ENCODE results near the gene MRPS6.

The MRPS6 gene

DNA sequence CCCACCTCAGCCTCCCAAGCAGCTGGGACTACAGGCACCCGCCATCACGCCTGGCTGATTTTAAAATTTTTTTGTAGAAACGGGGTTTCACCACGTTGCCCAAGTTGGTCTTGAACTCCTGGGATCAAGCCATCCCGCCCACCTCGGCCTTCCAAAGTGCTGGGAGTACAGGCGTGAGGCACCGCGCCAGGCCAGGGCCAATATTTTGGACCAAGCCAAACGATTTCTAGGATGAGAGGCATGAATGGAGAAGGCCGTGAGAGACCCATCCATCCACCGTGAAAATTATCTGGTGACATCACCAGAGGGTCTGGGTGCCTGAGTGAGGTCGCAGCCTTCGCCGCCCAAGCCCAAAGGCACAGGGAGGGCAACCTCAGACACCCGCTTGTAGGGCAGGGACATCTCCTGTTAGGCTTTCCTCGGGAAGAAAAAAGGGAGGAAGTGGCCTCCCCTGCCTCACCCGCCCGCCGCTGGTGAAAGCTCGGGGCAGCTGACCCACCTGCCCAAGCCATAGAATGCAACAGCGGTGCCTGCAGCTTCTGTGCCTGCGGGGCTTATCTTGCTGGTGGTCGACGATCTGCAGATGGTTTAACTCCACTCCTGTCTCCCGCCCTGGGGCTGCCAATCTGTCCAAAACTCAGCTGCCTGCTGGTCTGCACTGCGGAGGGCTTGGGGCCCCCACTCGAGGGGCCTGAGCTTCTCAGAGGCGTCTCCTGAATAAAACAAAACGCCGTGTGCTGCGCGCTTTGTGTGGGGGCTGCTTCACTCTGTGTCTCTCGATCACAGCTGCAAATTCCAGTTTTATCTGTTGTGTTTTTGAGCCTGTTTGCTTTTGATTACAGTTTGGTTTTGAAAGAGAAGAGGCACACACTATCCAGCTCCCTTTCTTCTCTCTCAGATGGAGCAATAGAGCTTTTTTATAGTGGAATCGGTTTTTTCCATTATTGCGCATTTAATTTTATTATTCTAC, 85.8 kb downstream of the MRPS6 start:
- DNase-seq (ENCODE audit: low read depth, low spot score): no peak
- no peak overlapping the region for H3K4me3 ChIP-seq (ENCODE audit: low read length)

DNA sequence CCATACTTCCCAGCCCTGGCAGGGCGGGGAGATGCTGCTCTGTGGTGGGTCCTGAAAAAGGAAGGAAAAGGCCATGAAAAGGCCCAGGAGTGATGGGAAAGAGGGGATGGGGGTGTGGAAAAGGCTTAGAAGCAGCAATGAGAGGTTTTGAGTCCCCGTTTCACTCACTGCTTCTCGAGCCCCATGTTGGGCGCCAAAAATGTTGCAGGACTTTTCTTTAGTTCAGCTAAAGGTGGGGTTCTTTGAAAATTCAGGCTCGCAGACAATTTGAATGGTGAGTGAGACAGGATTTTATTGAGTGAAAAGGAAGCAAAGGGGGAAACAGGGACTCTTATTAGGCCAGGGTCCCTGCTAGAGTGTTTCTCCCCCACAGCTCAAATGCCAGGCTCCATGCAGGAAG, 93.1 kb downstream of the MRPS6 start:
- H3K4me3 ChIP-seq (ENCODE audit: low read length): no peak overlapping the region
- no peak for DNase-seq (ENCODE audit: low read depth, low spot score)

DNA sequence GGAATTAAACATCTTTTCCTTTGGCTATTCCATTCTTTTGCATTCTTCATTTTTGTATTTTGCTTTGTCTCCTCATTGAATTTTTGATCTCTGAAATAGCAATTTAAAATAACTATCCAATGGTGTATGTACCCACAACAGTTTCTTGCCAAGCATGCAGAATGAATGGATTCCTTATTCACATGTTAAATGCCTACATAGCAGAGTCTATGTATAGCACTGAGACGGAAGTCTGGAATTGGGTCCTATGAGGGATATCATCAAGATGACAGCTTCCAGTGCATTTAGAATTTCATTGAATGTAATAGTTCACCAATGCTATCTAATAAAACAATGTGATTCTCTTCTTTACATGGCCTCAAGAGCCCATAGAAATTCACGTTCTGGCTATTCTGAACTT, 97.5 kb downstream of the MRPS6 start:
- no peak overlapping the region for H3K4me3 ChIP-seq (ENCODE audit: low read length)
- DNase-seq (ENCODE audit: low read depth, low spot score): no peak

DNA sequence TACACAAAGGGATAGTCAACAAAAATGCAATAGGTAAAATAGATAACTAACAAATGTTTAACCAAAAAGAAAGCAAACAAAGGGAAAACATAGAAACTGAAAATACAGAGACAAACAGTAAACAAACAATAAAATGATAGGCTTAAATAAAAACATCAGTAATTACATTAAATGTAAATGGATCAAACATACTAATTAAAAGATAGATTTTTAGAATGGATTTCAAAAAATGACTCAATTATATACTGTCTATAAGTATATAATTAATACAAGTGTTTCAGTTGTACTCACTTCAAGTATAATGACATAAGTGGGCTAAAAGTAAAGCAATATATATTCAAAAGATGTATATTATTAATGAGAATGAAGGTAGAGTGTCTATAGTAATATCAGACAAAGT, 101.1 kb downstream of the MRPS6 start:
- no peak for DNase-seq (ENCODE audit: low read depth, low spot score)
- no peak overlapping the region for H3K4me3 ChIP-seq (ENCODE audit: low read length)

DNA sequence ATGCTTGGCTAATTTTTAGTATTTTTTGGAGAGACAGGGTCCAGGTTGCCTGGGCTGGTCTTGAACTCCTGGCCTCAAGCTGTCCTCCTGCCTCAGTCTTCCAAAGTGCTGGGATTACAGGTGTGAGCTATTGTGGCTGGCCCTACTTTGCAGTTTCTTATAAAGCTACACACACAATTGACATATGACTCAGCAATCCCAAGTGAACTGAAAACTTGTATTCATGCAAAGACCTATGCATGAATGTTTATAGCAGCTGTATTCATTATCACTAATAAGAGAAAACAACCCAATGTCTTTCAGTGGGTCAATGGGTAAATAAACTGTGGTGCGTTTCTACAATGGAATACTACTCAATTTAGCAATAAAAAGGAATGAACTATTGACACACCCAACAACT, 103.1 kb downstream of the MRPS6 start:
- no peak for DNase-seq (ENCODE audit: low read depth, low spot score)
- H3K4me3 ChIP-seq (ENCODE audit: low read length): no peak overlapping the region

DNA sequence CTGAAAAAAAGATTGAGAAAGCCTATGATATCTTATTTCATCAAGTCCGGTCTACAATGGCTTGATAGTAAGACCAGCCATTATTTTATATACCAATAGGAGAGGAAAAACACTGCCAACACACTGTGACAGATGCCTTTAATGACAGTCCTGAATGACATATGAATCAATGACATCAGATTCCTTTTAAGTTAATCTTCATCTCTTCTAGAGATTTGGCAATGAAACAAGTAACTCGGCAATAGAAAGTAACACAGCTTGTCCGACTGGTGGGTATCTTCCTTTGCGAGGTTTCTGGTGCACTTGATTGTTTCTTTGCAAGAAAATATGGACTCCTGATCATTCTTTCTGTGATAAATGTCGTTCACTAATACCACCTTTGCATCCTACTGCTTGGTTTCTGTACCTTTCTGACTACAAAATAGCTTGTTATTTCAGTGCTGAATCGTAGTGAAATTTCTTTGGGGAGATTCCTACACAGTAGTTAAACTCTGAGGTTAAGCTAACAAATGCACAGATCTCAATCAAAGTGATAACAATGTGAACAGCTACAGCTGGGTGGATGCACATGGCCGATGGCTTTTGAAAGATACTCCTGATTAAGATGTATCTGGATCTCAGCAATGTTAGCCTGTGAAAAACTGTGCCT, 104.7 kb downstream of the MRPS6 start:
- no peak for DNase-seq (ENCODE audit: low read depth, low spot score)
- H3K4me3 ChIP-seq (ENCODE audit: low read length): no peak overlapping the region

DNA sequence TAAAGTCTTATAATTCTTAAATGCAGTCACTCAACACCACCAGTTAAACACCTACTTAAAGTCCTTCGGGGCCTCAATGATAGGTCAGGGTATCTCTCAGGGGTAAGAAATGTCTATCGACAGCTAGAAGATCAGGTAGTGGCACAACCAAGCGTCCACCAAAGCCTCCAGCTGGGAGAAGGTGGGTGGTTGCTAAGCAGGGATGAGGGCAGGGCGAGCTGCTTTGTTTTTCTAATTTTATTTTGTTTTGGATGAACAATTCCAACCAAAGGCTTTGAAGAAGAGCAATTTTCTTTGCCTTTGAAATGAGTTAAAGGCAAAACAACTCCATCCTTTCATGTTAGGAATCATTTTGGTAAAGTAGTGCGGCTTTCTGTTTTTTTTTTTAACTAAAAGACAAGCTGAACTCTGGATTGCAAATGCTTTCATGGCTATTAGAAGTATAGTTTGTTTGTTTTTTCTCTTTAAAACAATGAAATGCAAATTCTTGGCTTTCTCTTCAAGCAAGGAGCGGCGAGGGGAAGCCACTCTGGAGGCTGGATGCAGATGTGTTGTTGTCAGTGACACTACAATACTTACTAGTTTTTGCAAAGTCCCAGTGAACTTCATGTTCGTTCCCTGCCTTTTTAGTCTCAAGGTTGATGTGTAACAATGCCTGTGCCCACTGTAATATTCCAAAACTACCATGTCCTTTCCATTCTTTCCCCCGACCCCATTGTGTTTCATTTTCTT, 106.0 kb downstream of the MRPS6 start:
- no peak for DNase-seq (ENCODE audit: low read depth, low spot score)
- H3K4me3 ChIP-seq (ENCODE audit: low read length): no peak overlapping the region

DNA sequence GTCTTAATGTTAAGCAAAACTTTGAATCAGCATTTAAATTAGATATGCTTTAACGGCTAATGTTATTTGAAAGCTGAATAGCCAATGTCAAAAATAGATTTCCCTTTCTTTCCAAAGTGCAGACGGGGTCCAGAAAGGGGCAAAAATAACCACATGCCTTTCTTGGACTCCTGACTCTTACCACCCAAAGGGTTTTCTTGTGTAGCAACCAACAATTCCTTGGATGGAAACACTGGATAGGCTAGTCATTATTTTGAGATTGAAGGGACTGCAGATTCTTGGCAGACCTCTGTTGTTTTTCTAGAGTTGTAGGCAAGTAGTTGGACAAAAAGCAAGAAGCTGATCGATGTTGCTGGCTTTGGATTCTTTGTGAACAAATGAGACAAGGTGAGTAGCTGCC, 107.0 kb downstream of the MRPS6 start:
- no peak overlapping the region for H3K4me3 ChIP-seq (ENCODE audit: low read length)
- DNase-seq (ENCODE audit: low read depth, low spot score): no peak

DNA sequence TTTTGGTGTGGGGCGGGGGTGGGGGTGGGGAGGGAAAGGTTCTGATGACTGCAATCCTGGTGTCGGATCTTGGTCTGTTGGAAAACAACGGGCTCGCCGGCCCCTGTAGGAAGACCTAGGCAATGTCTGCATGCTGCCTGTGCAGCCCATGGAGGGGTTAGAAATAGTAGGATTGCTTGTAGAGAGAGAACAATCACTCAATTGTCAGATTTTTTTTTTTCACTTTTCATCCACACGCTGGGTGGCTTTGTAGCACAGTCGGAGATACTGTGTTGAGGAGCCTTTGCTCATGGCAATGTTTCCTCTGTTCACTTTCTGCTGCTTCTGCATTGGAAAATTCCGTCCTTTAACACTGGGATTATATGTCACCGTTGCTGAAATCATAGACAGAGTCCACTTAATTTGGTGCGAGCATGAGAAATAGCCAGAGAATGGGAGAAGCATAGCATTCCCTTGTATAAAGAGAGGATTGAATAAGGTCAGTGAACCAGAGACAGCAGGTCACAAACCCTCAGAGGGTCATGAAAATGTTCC, 107.5 kb downstream of the MRPS6 start:
- no peak overlapping the region for H3K4me3 ChIP-seq (ENCODE audit: low read length)
- no peak for DNase-seq (ENCODE audit: low read depth, low spot score)

DNA sequence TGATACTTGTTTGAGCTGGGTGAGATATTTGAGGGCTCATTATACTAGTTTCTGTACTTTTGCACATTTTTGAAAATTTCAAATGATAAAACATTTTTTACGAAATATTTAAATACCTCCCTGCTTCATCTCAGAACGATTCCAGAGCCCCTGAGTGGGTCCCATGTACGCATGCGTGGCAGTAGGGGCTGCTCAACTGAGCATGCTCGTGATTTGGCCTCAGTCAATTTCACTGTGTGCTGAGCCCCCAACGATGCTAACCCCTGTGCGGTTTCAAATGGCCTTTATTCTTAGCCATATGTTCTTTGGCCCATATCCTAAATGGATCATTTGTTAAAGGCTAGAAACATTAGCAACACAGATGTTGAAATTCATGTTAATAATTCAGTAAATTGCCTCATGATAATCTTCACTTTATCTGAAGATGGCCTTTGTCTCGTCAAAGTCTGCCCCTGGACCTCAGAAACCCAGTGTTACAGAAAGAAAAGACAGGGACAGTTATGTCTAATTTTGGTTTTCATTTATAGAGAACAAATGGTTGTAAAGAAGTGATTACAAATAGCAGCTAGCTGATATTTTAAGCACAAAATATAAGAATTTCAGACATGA, 108.2 kb downstream of the MRPS6 start:
- no peak overlapping the region for H3K4me3 ChIP-seq (ENCODE audit: low read length)
- no peak for DNase-seq (ENCODE audit: low read depth, low spot score)

DNA sequence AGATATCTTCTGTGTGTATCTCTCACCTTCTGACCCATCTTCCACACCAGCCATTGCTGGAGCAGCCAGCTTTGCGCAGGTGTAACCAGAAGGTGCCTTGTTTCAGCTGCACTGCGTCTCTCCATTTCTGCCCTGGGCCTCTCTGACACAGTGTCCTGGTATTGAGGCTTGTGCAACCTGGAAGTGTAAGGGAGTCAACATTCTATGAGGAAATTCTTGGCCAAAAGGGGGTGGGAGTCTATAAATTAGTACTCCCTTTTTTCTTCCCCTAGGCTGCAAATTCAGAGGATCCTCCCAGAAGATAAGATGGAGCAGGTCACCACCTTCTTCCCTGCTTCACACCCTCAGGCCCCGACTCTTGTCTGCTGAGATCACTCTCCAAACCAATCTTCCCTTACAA, 109.1 kb downstream of the MRPS6 start:
- H3K4me3 ChIP-seq (ENCODE audit: low read length): no peak overlapping the region

DNA sequence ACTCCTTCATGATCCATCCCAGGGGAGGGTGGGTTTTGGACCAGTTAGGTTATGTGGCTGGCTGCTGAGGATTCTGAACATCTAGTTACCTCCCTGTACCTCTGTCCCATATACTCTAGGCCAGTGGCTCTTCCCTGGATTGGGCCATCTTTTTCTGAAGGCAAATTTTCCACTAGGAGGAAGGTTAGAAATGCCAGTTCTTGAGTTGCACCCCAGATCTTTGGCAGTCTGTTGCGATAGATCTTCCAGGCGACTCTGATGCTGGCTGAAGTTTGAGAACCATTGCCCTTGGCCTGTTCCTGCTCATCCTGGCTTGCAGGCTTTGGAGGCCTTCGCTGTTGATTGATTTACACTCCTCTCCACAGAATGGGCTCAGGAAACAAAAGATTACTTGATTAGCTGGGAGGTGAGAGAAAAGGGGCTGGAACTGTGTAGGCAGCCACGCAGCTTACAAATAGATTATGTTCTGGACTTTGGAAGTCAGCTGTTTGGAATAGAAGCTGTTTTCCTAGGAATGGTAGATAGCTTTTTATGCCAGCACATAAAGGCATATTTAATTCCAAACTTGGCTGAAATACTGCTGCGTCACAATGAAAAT, 110.1 kb downstream of the MRPS6 start:
- no peak for DNase-seq (ENCODE audit: low read depth, low spot score)
- H3K4me3 ChIP-seq (ENCODE audit: low read length): no peak overlapping the region

More for the DNA sequence above, 109.1 kb downstream of the MRPS6 start:
- DNase-seq (ENCODE audit: low read depth, low spot score): no peak

DNA sequence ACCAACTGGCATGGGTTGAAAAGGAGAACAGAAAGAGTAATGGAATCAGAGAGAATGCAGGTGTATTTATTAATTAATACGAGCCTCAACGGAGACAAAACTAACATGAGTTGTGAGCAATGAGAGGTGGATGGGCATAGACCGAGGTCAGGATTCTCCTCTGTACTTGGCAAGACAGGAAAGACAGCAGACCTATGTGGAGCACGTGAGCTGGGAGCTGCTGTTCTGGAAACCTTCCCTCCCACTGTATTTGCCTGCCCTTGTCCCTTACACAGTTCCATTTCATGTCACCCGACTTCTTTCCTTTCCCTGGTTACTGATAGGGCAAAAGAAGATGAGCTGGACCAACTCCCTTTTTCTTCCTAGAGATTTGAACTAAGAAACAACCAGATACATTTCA, 110.9 kb downstream of the MRPS6 start:
- no peak overlapping the region for H3K4me3 ChIP-seq (ENCODE audit: low read length)
- no peak for DNase-seq (ENCODE audit: low read depth, low spot score)

DNA sequence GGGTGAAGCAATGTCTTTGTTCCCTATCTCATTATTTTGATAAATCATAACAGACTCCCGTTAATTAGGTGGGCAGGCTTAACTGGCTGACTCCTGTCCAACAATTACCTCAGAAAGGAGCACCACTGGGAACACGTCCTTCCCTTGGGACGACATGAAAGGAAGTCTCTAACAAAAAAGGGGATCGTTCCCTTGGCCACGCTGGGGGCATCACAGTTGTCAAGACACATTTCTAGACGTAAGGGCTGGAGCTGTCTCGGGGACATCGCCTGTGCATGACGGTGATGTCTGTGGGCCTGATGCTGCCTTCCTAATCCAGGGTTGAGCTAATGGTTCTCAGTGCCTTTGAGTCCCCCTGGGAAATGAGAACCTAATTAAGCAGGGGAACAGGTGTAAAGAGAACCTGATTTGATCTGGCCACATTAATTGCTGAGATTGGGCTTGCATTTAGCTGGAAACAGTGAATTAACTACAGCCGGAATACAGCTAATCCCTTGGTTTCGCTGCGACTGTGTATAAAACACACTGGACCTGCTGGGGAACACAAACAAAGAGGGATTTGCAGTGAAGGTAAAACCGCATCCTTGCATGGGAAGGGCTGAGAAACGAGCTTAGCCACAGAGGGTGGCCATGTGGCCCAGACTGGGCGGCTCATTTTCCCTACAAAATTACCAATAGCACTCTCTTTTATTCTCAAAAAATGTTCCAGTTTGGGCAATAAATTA, 111.8 kb downstream of the MRPS6 start:
- H3K4me3 ChIP-seq (ENCODE audit: low read length): no peak overlapping the region

DNA sequence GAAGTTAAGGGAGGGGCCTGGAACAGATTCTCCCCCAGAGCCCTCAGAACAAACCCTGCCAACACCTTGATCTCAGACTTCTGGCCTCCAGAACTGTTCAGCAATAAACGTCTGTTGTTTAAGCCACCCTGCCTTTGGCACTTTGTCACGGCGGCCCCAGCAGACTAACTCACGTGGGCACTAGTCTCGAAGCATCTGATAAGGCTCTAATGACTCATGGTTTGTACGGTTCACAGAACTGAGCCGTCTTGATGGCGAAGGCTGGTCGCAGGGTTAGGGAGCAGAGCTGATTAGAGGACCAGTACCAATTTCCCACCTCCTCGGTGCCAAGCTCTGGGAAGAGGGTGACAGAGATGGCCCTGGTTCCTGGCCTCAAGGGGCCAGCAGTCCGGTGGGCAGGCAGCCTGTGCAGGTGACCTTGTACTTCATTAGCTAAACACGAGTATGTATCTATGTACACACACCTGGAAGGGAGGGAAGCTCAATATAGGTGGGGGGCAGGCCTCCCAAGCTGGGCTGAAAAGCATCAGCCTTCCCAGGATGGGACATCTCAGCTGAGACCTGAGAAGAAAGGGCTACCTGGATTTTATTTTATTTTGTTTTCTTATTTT, 112.8 kb downstream of the MRPS6 start:
- no peak for DNase-seq (ENCODE audit: low read depth, low spot score)
- H3K4me3 ChIP-seq (ENCODE audit: low read length): no peak overlapping the region

More for the DNA sequence above, 111.8 kb downstream of the MRPS6 start:
- DNase-seq (ENCODE audit: low read depth, low spot score): no peak

DNA sequence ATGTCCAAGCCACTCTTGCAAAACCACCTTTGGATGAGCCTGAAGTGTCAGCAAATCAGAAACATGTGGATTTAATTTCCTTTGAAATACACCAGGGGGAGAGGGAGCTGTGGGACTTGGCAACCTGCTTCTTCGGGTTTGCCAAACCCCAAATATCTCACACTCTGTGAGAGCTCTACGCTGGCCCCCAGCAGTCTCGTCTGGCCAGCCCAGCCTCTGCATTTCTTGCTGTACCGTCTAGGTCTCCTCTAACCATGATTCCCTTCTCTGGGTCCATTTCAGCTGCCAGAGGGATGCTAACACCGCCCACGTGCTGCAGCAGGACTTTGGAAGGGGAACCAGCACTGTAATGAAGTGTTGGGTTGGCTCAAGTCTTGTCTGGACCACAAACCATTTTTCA, 114.6 kb downstream of the MRPS6 start:
- no peak for DNase-seq (ENCODE audit: low read depth, low spot score)
- no peak overlapping the region for H3K4me3 ChIP-seq (ENCODE audit: low read length)

DNA sequence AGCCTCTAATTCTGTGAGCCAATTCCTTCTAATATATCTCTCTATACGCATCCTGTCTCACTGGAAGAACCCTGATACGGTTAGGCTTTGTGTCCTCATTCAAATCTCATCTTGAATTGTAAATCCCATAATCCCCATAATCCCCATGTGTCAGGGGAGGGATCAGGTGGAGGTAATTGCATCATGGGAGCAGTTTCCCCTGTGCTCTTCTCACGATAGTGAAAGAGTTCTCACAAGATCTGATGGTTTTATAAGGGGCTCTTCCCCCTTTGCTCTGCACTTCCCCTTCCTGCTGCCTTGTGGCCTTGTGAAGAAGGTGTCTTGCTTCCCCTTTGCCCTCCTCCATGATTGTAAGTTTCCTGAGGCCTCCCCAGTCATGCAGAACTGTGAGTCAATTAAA, 116.1 kb downstream of the MRPS6 start:
- no peak for DNase-seq (ENCODE audit: low read depth, low spot score)
- H3K4me3 ChIP-seq (ENCODE audit: low read length): no peak overlapping the region
